MG63 (cell line): ENCODE data around the gene TBC1D21. TPM values are rescaled to one million over a fixed set of nuclear protein-coding genes. Genes with fewer than 3 reads are reported as not detected.
A peak's percentile ranks its signal among the peaks of the same experiment; 100 is the strongest.

Source experiments
- DNase-seq: peaks from one replicate; pipeline ENCODE4 v3.0.0-alpha.2; 2020
- H3K27me3 ChIP-seq: fragments of 250-450 bp; sonication (Bioruptor Pico); 2 replicates; pipeline ENCODE4 v1.5.1; 2020; ENCODE audit warnings: mild to moderate bottlenecking, moderate library complexity
- H3K36me3 ChIP-seq: fragments of 250-450 bp; sonication (Bioruptor Pico); 2 replicates; pipeline ENCODE4 v1.5.1; 2020; ENCODE audit warnings: mild to moderate bottlenecking, moderate library complexity
- H3K4me3 ChIP-seq: fragments of 250-450 bp; sonication (Bioruptor Pico); 2 replicates; pipeline ENCODE4 v1.5.1; 2020; ENCODE audit warnings: mild to moderate bottlenecking, moderate library complexity
- H3K9me3 ChIP-seq: fragments of 250-450 bp; sonication (Bioruptor Pico); 2 replicates; pipeline ENCODE4 v1.5.1; 2020; ENCODE audit warnings: mild to moderate bottlenecking, moderate library complexity
- total RNA-seq: library from RNA; depleted of rRNA; stranded (reverse); fragments of >200 nt; shearing (Covaris generic); gene quantifications from 2 replicates; pipeline ENCODE4 v1.2.3, GENCODE V29; 2014; ENCODE audit warnings: low replicate concordance

TBC1D21 gene
- total RNA-seq, 1 experiment from 2014 or later = not detected

DNA sequence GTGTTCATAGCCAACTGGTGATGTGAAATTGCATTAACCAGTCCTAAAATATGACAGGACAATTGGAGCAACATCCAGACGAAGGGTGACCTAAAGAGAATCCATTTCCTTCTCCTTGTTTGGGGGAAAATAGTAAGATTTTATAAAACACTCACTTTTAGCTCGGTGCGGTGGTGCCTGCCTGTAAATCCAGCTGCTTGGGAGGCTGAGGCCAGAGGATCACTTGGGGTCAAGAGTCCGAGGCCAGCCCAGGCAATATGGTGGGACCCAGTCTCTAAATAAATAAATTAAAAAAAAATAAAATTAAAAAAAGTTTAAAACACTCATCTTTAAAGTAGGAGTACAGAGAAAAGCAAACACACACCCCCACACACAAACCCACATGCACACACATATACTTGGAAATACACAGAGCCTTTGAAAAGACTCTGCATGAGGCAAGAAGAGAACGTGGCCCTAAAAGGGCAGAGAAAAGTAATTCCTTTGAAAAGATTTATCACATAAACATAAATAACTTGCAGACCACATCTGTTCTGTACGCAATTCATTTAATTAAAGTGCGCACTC lies 38.7 kb downstream of the TBC1D21 start:
- Histone ChIP-seq H3K27me3 (no peaks in the 10 kb centered on the region), H3K36me3 (peaks cover 44% of the 10 kb centered on the region), H3K9me3 (peaks cover 3% of the 10 kb centered on the region; the same call in 1 of the 2 replicates), H3K4me3 (no peak overlapping the region)
- no peak for DNase-seq

DNA sequence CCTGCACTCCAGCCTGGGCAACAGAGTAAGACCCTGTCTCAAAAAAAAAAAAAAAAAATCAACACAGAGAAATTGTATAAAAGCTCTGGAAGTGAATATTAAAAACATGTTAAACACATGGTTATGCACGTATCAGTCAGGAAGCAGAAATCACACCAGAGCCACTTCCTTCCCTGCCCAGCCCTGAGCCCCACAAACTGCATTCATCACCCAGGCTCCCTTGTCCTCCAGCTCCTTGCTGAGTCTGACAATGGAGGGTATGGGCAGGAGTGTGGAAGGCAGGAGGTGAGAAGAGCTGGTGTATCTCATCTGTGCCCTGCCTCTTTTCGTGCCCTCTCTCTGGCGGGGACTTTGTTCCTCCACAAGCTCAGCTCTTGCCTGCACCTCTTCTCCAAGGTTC lies 40.8 kb downstream of the TBC1D21 start:
- no peak for DNase-seq
- Histone ChIP-seq H3K9me3 (peaks cover 9% of the 10 kb centered on the region), H3K36me3 (peaks cover 51% of the 10 kb centered on the region), H3K4me3 (no peak overlapping the region), H3K27me3 (no peaks in the 10 kb centered on the region)

DNA sequence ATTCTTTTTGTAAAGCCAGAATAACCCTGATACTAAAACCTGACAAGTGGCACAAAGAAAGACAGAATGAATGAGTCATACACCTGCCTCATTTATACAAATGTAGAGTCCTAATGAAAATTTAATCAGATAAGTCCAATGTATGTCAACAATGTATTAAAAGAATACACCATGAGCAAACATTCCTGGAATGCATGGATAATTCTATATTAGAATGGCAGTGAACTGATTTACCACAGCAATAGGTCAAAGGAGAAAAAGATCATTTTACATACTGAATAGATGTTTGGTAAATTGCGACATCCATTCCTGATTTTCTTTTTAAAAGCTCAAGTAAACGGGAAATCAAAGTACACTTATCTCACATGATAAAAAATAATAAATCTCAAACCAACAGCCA lies 41.7 kb downstream of the TBC1D21 start:
- Histone ChIP-seq H3K27me3 (no peaks in the 10 kb centered on the region), H3K9me3 (peaks cover 9% of the 10 kb centered on the region), H3K36me3 (peaks cover 59% of the 10 kb centered on the region), H3K4me3 (no peak overlapping the region)
- no peak for DNase-seq

DNA sequence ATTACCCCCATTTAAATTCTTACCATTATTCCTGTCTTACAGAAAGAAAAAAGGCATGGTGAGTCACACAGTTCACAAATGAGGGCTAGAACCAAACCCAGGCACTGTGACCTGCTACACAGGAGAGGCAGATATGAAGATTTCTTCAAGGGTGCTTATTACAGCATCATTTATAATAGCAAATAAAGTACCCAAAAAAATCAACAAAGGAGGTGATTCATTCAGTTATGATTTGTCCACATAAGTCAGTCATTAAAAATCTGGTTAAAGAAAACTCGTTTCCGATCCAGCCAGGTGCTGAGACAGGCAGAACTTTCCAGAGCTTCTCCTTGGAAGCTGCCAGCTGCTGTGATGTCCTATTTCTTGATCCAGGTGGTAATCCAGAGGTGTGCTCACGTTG lies 45.4 kb downstream of the TBC1D21 start:
- peaks cover 9% of the 10 kb centered on the region for H3K9me3 ChIP-seq

DNA sequence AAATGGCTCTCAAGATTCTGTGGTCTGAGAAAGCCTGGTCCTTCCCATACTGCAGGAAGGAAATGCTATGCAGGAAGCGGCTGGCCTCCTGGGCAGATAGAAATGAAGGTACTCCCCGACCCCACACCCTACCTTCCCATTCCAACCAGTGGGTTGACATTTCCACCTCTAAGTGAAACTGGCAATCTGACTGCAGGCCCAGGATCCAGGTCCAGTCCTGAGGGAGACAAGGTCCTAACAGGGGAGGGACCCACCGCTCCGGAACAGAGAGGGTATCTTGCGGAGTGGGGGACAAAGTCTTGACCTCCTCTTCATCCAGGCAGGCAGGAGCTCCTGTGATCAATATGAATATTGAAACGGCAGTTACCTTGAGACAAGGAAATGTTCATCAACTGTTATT lies 46.3 kb downstream of the TBC1D21 start:
- peaks cover 9% of the 10 kb centered on the region for H3K9me3 ChIP-seq
- DNase-seq = no peak
- no peaks in the 10 kb centered on the region for H3K27me3 ChIP-seq
- H3K36me3 ChIP-seq = peaks cover 66% of the 10 kb centered on the region
- no peak overlapping the region for H3K4me3 ChIP-seq

More for the DNA sequence above, 45.4 kb downstream of the TBC1D21 start:
- no peak for DNase-seq
- Histone ChIP-seq H3K27me3 (no peaks in the 10 kb centered on the region), H3K36me3 (peaks cover 66% of the 10 kb centered on the region), H3K4me3 (no peak overlapping the region)

DNA sequence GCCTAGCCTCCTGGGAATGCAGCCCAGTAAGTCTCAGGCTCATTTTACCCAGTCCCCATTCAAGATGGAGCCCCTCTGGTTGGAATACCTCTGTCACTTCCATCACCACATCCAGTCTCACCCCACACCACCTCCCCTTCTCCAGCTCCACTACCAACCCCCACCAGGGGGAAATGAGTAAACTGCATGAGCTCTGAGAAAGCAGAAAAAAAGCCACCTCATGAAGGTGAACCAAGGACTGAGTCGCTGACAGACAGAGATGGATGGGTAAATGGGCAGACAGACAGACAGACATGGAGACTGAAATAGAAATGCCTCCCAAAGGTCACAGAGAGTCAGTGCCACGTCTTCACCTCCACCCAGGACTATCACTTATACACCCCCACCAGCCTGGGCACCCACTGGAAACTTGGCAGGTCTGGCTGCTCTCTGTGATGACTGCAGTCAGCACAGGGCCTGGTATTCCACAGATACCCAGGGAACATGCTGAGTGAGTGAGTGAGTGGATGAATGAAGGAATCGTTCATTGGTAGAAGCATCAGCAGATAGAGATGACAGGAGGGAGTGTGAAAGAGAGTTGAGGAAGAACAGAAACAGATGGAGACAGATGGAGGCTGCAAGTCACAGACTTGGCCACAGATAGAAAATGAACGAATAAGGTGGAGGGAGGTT lies 48.0 kb downstream of the TBC1D21 start:
- peaks cover 6% of the 10 kb centered on the region for H3K9me3 ChIP-seq
- H3K4me3 ChIP-seq = no peak overlapping the region
- peaks cover 63% of the 10 kb centered on the region for H3K36me3 ChIP-seq
- no peak for DNase-seq
- H3K27me3 ChIP-seq = no peaks in the 10 kb centered on the region

DNA sequence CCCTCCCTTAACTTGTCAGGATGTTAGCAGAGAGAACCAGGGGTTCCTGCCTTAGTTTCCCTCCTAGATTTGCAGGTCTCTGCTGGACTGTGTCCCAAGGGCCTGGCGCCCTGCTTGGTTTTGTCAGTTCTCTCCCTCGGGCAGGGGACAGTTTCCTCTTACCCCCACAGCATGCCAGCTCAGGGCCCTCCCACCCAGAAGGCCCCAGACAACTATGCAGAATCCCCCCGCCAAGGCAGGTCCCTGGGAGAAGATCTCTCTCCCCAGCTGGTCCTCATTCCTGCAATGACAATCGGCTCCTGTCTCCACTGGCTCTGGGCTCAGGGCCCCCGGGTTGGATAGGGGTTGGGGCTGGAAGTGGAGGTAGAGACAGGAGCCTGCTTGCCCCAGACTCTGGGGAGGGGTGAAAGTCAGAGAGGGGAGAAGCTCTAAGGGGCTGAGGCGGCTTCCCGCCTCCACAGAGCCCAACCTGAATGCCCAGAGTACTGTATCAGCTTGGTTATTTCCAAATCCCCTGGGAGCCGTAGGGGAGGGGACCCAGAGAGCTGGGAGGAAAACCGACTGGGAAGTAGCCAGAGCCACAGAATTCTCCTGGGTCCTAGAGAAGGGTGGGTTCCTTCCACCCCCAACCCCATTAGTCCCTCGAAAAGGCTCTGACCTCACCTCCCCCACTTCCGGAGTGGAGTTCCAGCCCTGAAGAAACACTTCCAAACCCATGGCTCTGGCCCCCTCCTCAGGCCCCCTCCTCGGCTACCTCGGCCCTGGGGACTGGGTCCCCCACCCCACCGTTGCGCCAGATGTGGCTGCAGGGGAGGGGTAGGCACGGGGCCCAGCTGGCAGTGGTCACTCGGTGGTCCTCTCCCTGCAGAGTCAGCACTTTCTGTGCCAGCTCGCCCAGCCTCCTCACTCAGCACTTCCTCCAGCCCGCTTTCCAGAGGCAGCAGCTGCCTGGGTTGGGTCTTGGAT lies 49.1 kb downstream of the TBC1D21 start:
- peak; percentile 92 for DNase-seq
- Histone ChIP-seq H3K4me3 (peak overlapping the region; percentile 20), H3K9me3 (peaks cover 6% of the 10 kb centered on the region; the same call in 1 of the 2 replicates), H3K36me3 (peaks cover 54% of the 10 kb centered on the region), H3K27me3 (no peaks in the 10 kb centered on the region)

DNA sequence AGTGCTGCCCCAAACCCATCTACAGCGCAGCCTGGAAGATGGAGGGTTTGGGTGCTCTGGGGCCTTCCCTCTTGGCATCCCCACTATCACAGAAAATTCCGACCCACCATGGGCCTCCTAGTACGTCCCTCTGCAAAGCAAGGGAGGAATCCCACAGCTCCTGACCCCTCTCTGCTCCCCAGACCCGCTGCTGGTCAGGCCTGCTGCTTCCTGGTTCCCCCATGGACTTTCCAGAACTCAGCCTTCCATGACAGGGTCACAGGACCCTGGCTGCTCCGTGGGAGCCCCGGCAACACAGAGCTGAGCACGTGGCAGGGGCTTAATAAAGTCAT lies 49.8 kb downstream of the TBC1D21 start:
- no peaks in the 10 kb centered on the region for H3K27me3 ChIP-seq
- H3K36me3 ChIP-seq = peaks cover 50% of the 10 kb centered on the region
- peak overlapping the region; percentile 20; the same call in 1 of the 2 replicates for H3K4me3 ChIP-seq
- peaks cover 6% of the 10 kb centered on the region; the same call in 1 of the 2 replicates for H3K9me3 ChIP-seq
- no peak for DNase-seq

DNA sequence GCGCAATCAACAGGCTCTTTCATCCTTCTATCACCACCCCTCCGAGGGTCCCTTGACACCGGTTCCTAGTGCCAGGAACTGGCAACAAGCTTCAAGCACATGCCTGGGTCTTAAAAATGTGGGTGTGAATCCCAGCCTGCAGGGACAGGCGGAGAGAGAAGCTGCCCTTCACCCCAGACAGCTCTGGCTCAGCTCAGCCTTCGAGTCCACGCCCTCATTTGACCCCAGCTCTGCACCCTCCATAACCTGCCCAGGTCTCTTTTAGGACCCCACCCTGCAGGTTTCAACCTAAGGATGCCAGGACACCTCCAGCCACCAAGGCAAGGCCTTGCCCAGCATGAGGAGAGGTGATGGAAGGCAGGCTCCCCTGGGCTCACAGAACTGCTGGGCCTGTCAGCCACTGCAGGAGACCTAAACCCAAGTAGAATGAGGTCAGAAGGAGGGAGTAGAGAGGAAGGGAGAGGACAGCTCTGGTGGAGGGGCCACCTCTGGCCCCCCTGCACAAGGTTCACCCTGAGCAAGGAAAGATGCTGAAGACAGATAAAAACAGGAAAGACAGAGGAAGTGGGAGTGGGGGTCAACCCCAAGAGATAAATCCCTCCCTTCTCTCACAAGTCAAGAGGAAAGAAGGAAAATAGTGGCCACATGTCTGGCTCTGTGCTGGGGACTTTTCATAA lies 50.3 kb downstream of the TBC1D21 start:
- no peak for DNase-seq
- Histone ChIP-seq H3K9me3 (peaks cover 2% of the 10 kb centered on the region; the same call in 1 of the 2 replicates), H3K4me3 (peak overlapping the region; percentile 20; the same call in 1 of the 2 replicates), H3K36me3 (peaks cover 48% of the 10 kb centered on the region), H3K27me3 (no peaks in the 10 kb centered on the region)

DNA sequence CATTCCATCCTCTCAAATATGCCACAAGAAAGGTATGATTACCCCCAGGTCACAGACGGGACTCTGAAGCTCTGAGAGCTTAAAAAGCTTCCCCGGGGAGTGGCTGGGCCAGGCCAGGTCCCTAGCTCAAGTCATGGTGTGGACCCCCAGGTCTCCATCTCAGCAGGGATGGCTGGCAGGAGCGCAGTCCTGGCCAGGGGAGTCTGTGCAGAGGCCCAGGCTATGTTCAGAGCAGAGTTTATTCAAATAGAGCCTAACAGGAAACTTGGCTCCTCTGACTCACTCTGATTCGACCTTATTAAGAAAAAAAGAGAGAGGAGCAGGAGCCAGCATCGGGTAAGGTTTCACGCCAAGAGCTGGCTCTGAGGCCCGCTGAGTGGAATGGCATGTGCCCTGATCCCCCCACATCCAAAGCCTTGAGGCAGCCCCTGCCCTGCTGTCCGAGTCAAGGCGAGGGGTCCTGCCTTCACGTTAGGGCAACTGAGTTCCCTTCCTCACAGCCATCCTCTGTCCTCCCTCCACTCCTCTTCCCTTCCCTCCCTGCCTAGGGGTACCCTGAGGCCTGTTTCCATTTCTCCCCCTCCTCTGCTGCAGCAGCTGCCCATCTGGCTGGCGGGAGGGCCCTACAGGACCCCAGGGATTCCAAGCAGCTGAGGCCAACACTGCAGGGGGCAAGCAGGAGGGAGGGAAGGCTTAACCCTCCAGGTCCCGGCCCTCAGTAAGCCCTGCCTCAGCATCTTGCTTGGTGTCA lies 51.0 kb downstream of the TBC1D21 start:
- H3K27me3 ChIP-seq = no peaks in the 10 kb centered on the region
- H3K36me3 ChIP-seq = peaks cover 46% of the 10 kb centered on the region
- no peaks in the 10 kb centered on the region for H3K9me3 ChIP-seq
- peak overlapping the region; percentile 66 for H3K4me3 ChIP-seq
- peak; percentile 90 for DNase-seq

DNA sequence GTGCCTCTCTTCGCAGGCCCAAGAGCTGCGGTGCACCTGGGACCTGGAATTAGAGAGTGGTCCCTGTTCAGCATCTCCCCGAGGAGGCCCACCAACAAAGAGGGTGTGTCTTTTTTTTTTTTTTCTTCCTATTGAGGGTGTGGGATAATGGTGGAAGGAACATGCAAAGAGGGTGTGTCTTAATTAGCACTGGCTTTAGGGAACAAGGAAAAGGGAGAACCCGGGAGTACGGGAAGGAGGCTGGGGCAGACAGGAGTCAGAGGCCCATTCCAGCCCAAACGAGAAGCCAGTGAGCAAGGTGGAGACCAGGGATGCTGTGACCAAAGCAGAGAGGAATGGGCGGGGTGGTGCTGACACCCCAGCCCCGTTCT lies 52.5 kb downstream of the TBC1D21 start:
- H3K27me3 ChIP-seq = no peaks in the 10 kb centered on the region
- H3K36me3 ChIP-seq = peaks cover 48% of the 10 kb centered on the region
- no peaks in the 10 kb centered on the region for H3K9me3 ChIP-seq
- no peak for DNase-seq
- H3K4me3 ChIP-seq = peak overlapping the region; percentile 66

DNA sequence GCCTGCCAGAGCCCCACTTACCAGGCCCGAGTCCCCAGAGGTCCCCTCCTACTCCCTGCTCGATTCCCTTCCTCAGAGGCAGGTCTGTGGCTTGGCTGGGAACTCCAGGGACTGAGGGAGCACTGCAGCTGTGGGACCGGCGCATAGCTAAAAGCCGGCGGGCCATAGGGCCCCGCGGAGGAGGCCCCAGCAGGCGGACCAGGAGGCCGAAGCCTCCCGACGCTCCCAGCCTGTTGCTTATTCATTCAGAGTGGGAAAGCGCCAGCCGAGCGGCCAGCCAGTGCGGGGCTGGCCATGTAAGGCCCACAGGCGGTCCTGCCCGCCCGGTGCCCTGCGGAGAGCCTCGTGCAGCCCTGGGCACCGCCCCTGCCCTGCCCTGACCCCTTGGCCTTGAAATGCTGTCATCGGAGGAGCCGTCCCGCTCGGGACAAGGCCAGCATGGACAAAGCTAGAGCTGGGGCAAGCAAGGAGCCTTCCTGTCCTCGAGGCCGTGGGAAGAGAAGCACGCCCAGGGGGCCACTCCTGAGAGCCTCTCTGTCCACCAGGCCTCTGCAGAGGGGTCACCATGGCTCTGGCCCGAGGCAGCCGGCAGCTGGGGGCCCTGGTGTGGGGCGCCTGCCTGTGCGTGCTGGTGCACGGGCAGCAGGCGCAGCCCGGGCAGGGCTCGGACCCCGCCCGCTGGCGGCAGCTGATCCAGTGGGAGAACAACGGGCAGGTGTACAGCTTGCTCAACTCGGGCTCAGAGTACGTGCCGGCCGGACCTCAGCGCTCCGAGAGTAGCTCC lies 53.0 kb downstream of the TBC1D21 start, which contains the start of gene LOXL1:
LOXL1 (plus strand) TSS at position 244 of the 784 bp plus-strand sequence; CDS start at position 566, 322 bp downstream.
- H3K36me3 ChIP-seq = peaks cover 45% of the 10 kb centered on the region
- H3K9me3 ChIP-seq = no peaks in the 10 kb centered on the region
- peak within 1 kb of the TSS; percentile 66 for H3K4me3 ChIP-seq
- no peaks in the 10 kb centered on the region for H3K27me3 ChIP-seq
- DNase-seq = peak; percentile 97

DNA sequence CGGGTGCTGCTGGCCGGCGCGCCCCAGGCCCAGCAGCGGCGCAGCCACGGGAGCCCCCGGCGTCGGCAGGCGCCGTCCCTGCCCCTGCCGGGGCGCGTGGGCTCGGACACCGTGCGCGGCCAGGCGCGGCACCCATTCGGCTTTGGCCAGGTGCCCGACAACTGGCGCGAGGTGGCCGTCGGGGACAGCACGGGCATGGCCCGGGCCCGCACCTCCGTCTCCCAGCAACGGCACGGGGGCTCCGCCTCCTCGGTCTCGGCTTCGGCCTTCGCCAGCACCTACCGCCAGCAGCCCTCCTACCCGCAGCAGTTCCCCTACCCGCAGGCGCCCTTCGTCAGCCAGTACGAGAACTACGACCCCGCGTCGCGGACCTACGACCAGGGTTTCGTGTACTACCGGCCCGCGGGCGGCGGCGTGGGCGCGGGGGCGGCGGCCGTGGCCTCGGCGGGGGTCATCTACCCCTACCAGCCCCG lies 53.7 kb downstream of the TBC1D21 start:
- peak; percentile 80 for DNase-seq
- Histone ChIP-seq H3K9me3 (no peaks in the 10 kb centered on the region), H3K36me3 (peaks cover 48% of the 10 kb centered on the region), H3K27me3 (no peaks in the 10 kb centered on the region), H3K4me3 (peak overlapping the region; percentile 66)

DNA sequence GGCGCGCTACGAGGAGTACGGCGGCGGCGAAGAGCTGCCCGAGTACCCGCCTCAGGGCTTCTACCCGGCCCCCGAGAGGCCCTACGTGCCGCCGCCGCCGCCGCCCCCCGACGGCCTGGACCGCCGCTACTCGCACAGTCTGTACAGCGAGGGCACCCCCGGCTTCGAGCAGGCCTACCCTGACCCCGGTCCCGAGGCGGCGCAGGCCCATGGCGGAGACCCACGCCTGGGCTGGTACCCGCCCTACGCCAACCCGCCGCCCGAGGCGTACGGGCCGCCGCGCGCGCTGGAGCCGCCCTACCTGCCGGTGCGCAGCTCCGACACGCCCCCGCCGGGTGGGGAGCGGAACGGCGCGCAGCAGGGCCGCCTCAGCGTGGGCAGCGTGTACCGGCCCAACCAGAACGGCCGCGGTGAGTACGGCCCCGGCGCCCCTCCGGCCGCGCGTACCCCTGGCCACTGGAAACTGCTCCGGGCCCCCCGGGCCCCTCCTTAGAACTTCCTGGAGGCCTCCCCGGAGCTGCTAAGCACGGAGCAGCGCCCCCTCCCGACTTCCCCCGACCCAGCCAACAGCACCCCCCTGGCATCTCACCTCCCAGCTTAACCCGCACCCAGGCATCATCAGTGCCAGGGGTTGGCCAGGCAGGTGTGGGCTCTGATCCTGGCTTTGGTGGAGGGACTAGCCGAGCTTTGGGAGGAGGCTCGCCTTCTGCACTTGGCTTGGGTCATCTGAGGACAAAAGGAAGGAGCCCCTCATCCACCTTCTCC lies 54.3 kb downstream of the TBC1D21 start:
- Histone ChIP-seq H3K36me3 (peaks cover 54% of the 10 kb centered on the region), H3K27me3 (no peaks in the 10 kb centered on the region), H3K4me3 (peak overlapping the region; percentile 66), H3K9me3 (no peaks in the 10 kb centered on the region)
- peak; percentile 82 for DNase-seq

DNA sequence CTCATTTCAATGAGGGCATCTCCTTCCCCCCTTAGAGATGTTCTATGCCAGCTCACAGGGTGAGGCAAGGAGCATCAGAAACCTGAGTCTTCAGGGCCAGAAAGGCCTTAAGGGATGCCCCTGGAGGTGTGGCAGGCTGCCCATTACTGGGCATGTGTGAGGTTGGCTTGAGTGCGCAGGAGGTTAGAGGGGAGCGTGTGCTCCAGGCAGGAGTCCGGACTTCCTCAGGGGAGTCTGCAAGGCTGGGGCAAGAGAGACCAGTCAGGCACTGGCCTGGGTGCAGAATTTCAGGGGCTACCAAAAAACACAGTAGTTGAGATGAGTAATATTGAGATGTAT lies 54.8 kb downstream of the TBC1D21 start:
- Histone ChIP-seq H3K36me3 (peaks cover 59% of the 10 kb centered on the region), H3K27me3 (no peaks in the 10 kb centered on the region), H3K4me3 (peak overlapping the region; percentile 66), H3K9me3 (no peaks in the 10 kb centered on the region)
- peak; percentile 85 for DNase-seq
